Stimulated activated CD8-positive, alpha-beta memory T cell treated with anti-CD3 and anti-CD28 coated beads, Interleukin-15, amount 100 ng/mL, for 48 hours (primary cell): ENCODE results near the gene SOX10.
"Not testable (repeated sequence)": the region's sequence is repeated elsewhere in the genome, so short reads cannot be mapped to it uniquely, and the experiment has no call there.

Source experiments
- DNase-seq, 2 donors: peaks; one replicate each; pipeline ENCODE4 v3.0.0-alpha.2; 2020; ENCODE audit warnings: low read depth in 2 of 2

SOX10 gene

DNA sequence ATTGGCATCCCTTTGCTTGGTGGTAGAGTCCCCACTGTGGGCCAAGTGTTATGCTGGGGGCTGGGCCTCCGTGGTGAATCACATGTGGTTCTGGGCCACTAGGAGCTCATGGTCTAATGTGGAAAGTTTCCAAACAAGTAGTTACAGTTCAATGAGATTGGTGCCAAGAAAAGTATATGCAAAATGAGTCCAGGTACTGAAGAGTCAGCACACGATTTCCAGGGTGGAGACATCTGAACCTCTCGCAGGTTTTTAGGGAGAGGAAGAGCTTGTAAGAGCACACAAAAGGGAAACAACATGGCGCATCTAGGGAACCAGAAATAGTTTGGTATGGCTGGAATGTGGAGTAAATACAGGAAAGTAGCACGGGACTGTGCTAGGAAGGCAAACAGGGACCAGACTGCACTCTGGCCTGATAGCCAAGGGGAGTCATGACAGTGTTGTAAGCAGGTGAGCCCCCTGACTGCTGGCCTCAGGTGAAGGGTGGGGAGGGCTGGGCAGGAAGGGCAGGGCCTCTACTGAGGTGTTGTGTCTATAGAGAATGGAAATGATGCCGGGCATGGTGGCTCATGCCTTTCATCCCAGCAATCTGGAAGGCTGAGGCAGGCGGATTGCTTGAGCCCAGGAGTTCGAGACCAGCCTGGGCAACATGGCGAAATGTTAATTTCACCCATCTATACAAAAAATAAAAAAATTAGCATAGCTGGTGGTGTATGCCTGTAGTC lies 18.3 kb downstream of the SOX10 start:
- no peak for DNase-seq

DNA sequence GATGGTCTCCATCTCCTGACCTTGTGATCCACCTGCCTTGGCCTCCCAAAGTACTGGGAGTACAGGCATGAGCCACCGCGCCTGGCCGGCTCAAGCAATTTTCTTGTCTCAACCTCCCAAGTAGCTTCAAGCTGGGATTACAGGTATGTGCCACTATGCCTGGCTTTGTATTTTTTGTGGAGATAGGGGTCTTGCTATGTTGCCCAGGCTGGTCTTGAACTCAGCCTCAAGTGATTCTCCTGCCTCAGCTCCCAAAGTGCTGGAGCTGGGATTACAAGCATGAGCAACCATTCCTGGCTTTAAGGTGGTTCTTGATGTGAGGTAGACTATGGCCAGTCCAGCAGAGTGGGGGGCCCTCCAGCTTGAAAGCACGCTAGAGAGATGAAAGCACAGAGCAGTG lies 23.3 kb downstream of the SOX10 start:
- no peak for DNase-seq

DNA sequence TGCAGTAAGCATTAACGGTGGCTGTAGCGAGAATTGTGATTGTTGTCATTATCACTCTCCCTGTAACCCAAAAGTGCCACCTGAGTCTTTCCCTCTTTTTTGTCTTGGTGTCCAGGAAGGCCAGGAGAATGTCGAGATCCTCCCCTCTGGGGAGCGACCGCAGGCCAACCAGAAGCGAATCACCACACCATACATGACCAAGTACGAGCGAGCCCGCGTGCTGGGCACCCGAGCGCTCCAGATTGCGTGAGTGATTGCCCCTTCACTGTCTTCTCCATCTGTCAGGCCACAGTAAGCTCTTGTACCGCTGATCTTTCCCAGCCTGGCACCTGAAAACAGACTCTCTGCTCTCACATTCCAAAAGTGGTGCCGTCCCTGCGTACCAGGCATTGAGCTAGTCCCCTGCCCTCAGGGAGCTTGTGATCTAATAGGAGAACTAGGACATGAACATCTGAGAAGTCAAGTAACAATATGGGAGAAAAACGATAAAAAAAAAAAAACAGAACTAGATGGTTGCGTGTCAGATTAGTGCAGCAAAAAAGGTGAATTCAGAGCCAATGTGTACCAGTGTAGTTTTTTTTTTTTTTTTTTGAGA lies 25.0 kb downstream of the SOX10 start:
- no peak for DNase-seq

DNA sequence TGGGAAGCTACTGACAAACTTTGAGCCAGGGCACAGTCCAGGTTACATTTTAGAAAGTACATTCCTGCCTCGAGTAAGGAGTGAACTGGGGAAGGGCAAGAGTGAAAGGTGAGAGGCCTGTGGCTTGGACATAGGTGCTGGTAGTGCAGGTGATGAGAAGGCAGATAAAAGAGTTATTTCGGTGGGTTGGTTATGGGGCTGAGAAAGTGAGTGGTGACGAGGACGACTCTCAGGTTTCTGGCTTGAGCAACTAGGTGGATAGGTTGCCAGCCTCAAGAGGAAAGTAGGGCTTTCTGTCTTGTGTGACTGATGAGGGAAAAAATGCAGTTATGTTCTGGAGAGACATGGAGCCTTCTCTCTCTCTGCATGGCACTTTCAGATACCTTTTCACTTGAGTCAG lies 27.1 kb downstream of the SOX10 start:
- no peak for DNase-seq

DNA sequence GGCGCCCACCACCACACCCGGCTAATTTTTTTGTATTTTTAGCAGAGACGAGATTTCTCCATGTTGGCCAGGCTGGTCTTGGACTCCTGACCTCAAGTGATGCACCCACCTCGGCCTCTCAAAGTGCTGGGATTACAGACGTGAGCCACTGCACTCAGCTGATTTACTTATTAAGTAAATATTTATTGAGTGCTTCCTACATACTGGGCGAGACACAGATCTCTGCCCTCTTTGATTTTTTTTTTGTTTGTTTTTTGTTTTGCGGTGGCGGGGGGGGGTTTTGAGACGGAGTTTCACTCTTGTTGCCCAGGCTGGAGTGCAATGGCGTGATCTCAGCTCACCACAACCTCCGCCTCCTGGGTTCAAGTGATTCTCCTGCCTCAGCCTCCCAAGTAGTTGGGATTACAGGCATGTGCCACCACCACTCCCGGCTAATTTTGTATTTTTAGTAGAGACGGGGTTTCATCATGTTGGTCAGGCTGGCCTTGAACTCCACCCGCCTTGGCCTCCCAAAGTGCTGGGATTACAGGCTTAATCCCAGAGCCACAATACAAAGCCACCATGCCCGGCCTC lies 28.4 kb downstream of the SOX10 start:
- not testable (repeated sequence) for DNase-seq

DNA sequence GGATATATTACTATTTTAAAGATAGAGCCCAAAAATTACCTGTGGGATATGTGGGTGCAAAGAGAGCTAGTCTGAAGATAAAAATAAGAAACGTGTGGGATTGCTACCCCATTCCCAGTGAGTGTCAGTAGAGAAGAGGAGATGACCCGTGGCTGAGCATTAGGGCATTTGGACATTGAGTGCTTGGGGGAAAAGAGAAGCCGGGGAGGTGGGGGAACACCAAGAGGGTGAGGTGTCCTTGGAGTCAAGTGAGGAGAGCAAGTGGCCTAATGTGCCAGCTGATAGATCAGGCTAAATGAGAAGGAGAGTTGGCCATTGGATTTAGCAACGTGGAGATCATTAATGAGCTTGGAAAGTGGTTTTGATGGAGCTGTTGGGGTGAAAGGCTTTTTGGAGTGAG lies 29.7 kb downstream of the SOX10 start:
- DNase-seq, result no peak

DNA sequence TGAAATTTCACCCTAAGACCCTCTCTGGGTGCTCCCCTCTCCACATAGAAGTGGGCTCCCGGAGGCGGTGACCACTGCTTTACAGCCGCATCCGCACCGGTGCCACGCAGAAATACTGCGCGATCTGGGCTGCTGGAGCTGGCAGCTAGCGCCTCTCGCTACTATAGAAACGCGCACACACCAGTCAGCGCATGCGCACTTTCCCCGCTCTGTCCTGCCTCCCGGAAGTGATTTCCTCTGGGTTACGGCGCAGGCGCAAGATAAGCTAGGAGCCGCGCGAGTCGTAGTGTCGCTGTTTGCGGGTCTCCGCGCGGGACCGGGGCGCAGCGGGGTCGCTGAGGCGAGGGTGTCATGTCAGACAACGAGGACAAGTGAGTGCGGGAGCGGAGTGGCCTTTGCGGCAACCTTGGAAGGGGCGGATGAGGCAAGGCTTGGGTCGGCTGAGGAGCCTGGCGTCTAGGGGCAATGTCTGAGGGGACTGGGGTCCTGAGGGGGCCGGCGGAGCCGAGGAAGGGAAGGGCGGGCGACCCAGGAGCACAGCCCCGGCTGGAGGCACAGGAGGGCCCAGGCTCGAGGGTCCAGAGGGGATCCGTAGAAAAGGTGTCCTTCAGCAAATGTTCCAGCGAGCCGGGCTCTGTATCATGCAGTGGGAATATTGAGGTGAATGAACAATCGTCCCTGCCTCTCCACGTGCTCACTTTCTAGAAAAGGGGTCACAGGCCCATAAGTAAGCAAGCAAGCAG lies 30.7 kb downstream of the SOX10 start, which contains the start of the genes C22orf23 and POLR2F:
Gene C22orf23 (minus strand): TSS at position 165 of the 743 bp plus-strand sequence. CDS start 452 bp downstream, outside the sequence.
Gene POLR2F (plus strand): TSS at position 263 of the 743 bp plus-strand sequence. CDS start 89 bp downstream, at position 352.
- peak; percentile 91 for DNase-seq

DNA sequence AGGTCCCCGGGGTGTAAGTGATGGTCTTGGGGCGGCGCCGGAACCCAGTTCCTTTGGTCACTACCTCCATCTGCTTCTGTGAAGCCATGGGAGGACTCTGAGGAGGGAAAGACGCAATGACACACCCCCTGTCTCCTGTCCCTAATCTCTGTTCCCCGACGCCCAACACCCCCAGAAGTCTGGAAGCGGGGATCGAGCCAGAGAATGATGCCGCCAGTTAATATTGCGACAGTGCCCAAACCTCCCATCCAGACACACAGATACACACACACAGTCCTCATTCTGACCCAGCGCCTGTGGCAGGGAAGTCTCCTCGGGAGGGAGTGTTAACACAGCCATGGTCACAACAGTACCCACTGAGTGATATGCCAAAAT lies 31.3 kb downstream of the SOX10 start:
- no peak for DNase-seq

DNA sequence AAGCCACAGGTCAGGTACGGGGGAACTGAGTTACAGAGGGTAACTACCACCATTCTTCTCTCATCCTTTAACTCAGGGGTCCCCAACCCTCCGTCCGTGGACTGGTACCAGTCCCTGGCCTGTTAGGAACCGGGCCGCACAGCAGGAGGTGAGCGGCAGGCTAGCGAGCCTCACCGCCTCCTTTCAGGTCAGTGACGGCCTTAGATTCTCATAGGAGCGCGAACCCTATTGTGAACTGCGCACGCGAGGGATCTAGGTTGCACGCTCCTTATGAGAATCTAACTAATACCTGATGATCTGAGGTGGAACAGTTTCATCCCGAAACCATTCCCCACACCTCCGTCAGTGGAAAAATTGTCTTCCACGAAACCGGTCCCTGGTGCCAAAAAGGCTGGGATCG lies 31.7 kb downstream of the SOX10 start:
- not testable (repeated sequence) for DNase-seq

DNA sequence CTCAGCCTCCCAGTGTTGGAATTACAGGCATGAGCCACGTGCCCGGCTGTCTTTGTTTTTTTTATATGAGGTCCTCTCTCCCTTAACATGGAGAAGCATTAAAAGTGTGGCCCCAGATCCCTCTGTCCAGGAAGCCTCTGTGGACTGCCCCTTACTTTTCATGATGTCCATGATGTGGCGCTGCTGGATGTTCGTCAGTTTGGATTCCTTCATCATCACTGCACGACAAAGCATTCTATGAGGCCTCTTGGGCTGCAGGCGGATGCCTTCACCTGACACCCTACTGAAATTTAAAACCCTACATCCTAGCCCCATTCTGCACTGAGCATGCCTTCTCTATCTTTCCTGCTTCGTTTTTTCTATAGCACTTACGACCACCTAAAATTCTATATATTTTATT lies 33.0 kb downstream of the SOX10 start:
- no peak for DNase-seq

DNA sequence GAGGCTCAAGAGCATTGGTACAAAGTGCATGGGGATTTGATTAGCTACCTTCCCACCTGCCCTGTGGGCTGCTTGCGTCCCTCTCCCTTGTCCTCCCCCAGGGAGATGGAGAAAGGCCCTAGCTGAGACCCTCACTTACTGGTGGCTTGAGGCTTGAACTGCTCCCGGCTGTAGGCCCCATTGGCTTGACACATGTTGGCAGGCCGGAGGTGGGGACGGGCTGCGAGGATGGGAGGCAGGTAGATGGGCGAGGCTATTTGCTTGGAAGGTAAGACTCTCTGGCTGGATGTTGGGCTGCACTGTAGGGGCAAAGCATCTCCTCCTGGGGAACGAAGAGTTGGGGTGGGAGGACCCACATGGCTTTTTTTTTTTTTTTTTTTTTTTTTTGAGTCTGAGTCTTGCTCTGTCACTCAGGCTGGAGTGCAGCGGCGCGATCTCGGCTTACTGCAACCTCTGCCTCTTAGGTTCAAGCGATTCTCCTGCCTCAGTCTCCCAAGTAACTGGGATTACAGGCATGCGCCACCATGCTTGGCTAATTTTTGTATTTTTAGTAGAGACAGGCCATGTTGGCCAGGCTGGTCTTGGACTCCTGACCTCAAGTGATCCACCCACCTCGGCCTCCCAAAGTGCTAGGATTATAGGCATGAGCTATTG lies 37.1 kb downstream of the SOX10 start:
- not testable (repeated sequence) for DNase-seq

DNA sequence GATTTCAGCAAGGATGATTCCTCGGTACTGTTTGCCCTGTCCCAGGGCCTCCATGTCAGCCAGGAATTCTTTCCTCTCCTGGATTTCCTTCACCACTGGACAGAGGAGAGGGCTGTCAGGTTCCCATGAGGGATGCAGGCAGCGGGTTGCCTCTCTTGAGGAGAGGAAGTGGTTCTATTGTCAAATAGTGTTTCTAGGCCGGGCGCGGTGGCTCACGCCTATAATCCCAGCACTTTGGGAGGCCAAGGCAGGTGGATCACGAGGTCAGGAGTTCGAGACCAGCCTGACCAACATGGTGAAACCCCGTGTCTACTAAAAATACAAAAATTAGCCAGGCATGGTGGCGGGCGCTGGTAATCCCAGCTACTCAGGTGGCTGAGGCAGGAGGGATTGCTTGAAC lies 39.9 kb downstream of the SOX10 start:
- DNase-seq, result not testable (repeated sequence)

DNA sequence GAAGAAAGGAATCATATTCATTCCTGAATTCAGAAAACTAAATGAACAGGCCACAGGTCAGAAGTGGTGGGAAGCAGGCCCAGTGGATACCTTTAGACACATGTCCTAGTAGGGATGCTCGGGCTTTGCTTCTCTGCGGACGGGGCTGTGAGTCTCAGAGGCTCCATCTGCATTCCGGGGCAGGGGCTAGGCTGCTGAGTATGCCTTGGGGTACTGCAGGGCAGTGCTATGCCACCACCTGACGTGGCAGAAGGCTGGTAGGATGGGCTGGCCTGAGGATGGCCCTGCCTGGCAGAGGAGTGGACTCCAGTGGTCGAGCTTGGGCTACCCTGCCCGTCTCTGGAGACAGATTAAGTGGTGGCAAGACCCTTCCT lies 40.5 kb downstream of the SOX10 start:
- no peak for DNase-seq

DNA sequence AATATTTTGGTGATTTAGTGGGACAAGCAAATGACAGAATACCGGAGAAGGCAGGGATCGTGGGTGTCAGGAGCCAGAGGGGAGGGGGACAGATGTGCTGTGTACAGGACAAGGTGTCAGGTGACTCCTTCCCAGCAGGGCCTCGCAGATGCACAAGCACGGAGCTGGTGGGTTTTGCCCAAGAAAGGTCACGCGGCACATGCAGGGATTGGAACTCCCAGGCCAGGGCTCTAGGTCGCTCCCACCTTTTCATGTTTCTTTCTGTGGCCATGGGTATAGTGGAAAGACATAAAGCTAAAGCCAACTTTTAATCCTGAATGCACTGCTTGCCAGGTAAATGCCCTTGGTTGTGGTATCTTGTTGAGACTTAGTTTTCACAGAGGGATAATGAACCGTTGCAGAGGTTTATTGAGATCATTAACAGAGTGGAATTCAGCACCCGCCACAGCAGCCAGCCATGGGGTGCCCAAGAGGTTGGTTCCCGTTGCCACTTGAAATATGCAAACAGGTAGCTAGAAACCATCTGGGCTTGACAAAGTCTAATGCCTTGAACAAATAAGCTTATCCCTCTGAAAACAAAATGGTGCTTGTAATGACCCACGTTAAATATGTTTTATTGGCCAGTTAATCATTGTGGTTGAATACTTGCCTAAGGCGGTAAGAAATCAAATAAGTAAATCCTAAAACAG lies 41.1 kb downstream of the SOX10 start:
- DNase-seq, result no peak

DNA sequence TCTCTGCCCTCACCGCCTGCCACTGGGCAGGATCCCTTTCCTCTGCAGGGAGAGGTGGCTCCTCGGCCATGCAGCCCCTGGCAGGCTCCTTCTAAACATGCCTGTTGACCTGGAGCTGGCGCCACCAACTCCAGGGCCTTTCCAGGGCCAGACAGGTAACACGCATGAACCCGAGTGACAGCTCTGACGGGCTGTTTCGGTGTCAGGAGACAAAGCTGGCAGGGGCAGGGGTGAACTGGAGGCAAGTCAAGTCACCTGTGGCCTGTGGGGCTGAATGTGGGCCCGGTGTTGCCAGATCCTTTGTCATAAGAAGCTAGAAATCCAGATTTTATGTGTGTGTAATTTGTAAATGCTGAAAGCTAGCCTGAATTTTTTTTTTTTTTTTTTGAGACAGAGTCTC lies 42.2 kb downstream of the SOX10 start:
- DNase-seq, result no peak

DNA sequence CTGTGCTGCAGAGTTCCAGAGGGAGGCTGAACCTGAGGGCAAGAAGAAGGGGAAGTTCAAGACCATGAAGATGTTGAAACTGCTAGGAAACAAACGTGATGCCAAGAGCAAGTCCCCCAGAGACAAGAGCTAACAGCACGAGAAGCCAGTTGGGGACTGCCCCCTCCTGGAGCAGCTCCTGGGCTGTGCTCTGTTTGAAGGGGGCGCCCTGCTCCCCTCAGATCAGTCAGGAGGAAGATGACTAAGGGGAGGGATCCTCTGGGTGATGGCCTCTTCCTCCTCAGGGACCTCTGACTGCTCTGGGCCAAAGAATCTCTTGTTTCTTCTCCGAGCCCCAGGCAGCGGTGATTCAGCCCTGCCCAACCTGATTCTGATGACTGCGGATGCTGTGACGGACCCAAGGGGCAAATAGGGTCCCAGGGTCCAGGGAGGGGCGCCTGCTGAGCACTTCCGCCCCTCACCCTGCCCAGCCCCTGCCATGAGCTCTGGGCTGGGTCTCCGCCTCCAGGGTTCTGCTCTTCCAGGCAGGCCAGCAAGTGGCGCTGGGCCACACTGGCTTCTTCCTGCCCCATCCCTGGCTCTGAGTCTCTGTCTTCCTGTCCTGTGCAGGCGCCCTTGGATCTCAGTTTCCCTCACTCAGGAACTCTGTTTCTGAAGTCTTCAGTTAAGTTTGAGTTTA lies 43.5 kb downstream of the SOX10 start:
- no peak for DNase-seq

DNA sequence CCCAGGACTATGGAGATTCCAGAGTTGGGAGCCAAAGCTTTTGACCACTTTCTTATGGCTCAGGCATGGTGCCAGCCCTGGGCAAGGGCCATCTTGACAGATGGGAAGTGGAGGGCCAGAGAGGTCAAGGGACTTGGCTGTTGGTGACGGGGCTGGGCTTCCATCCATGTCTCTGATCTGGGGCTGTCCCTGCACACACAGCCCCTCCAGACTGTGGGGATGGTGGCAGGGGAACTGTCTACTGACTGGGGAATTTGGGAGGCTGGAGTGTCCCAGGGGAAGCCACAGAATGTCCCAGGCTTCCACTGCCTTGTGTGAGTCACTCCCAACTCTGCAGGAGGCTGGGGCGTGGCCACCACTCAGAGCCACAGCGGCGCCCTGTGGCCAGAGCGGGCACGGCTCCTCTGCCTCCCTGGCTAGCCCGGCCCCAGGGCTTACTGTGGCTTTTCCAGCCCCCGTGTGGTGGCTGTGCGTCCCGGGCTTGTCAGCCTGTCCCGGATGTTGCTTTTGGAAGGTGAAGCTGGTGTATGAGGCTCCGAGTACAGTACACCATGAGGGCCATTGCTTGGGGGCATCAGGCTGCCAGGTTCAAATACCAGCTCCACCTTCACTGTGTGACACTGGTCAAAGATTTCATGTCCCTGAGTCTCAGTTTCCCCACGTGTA lies 50.5 kb downstream of the SOX10 start:
- DNase-seq, result peak; percentile 74 to 78

DNA sequence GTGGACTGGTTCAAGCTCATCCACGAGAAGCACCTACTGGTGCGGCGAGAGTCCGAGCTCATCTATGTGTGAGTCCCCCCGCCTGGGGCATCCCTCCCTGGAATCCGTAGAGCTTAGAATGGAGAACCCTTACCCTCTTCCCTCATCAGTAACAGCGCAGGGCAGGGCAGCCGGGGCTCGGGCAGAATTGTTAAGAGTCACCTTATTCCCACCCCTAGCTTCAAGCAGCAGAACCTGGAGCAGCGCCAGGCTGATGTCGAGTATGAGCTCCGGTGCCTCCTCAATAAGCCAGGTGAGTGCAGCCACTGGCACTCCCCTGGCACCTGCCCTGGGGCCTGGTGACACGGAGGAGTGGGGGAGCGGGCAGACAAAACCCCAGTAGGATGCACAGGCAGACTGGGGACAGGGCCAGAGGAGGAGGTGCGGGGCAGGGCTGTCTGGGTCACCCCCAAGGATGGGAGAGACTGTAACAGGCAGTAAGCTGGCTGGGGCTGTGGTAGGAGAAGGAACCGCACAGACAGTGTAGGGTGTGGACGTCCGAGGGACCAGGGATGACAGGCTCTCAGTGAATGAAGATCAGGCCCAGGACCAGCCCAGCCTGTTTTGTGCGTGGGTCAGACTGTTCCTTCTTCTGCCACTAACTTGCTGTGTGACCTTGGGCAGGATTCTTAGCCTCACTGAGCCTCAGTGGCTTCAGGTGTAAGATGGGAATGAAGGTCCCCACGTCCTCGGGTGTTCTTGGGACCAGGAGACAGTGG lies 51.4 kb downstream of the SOX10 start:
- DNase-seq, result no peak

DNA sequence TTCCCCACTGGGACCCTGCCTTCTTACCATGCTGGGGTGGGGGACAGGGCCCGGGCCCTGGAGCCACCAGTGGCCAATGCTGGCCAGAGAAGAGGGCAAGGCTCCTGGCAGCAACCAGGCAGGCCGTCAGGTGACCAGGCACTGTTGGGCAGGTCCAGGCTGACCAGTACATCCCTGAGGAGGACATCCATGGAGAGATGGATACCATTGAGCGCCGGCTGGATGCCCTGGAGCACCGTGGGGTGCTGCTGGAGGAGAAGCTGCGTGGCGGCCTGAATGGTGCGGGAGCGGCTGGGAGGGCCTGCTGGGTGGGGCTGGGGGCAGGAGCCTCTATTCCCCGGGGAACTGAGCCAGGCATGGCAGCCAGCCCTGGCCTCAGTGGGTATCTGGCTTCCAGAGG lies 52.0 kb downstream of the SOX10 start:
- no peak for DNase-seq
